Adrenal gland (tissue), 5 donors: ENCODE results near the gene PTPRN2.

ENCODE experiments used
- CTCF ChIP-seq, 6 experiments: fragments of 450-650 bp in 4 of 6; fragments of 200-600 bp in 2 of 6; sonication (generic) in 1 of 6; IDR thresholded peaks; 1 replicate in 5 of 6; 2 replicates in 1 of 6; pipeline versions ENCODE4 v1.5.1 to v1.8.0; 2016 to 2021; ENCODE audit warnings: antibody characterized with exemption in 6 of 6, mild to moderate bottlenecking in 2 of 6, moderate library complexity in 1 of 6
- POLR2A ChIP-seq, 2 donors: fragments of 450-650 bp; IDR thresholded peaks; one replicate each; pipeline ENCODE4 v1.6.1; 2017; ENCODE audit warnings: antibody characterized with exemption in 2 of 2, mild to moderate bottlenecking in 2 of 2, moderate library complexity in 1 of 2
- donor health status: DM: no; HTN: no; CAD: no.

DNA sequence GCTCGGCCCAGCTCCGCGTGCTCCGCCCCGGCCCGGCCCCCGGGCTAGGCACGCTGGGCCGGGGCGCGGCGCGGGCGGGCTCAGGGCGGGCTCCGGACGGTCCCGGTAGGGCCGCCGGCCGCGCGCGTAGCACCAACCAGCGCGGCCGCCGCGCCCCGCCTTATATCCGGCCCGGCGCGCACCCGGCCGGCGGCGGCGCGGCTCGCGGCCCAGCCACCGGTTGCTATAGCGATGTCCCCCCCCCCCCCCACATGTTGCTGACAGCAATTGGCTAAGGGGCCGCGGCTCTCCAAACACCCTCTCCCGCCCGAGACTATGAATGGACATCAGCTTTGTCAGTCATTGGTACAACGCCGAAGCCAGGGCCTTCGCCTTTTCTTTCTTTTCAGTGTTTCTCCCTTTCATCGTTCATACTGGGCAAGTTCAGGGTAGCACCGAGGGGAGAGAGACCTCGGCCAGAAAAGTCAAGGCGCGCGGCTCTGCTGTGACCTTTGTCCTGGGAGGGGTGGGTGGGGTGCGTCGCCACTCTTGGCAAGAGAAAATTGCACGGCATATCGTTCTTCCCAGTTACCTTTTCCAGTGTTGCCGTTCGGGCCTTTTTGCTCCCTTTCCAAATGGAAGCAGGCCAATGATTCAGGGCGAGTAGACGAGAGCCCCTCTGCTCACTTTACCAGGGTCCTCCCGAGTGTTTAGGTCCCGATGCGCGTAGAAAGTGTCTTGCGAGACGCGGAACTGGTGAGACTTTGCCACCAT lies 896.6 kb downstream of the PTPRN2 start:
- TF ChIP-seq CTCF (IDR thresholded peaks at IDR 0.05), result no peak
- no peak for TF ChIP-seq POLR2A (IDR thresholded peaks at IDR 0.05)
